Activated CD4-positive, alpha-beta T cell treated with anti-CD3 and anti-CD28 coated beads, Interleukin-2, amount 10 ng/mL, durations not matched to agents 24 days and 14 days (primary cell): ENCODE data around the gene NFATC2. TPM values are rescaled to one million over a fixed set of nuclear protein-coding genes. Genes with fewer than 3 reads are reported as not detected.
"Not testable (repeated sequence)": the region's sequence is repeated elsewhere in the genome, so short reads cannot be mapped to it uniquely, and the experiment has no call there.

Source experiments
- DNase-seq: peaks from one replicate; pipeline ENCODE4 v3.0.0; 2022
- H3K27ac Mint-ChIP-seq: one replicate; pipeline ENCODE4 v1.8.0; 2022; ENCODE audit warnings: mild to moderate bottlenecking, mixed read lengths
- H3K27me3 Mint-ChIP-seq: one replicate; pipeline ENCODE4 v1.8.0; 2022; ENCODE audit warnings: mixed read lengths
- H3K36me3 Mint-ChIP-seq: one replicate; pipeline ENCODE4 v1.8.0; 2022; ENCODE audit warnings: low read depth, mild to moderate bottlenecking, mixed read lengths
- H3K4me1 Mint-ChIP-seq: one replicate; pipeline ENCODE4 v1.8.0; 2021; ENCODE audit warnings: mixed read lengths
- H3K4me3 Mint-ChIP-seq: one replicate; pipeline ENCODE4 v1.8.0; 2022; ENCODE audit warnings: mild to moderate bottlenecking, moderate library complexity, mixed read lengths
- H3K9me3 Mint-ChIP-seq: one replicate; pipeline ENCODE4 v1.8.0; 2021; ENCODE audit warnings: mixed read lengths
- intact Hi-C: fragments of 100-400 bp; cut with micrococcal nuclease; formaldehyde crosslinking; loops from one replicate; pipeline ENCODE4 v1.15.1; 2023
- total RNA-seq: library from RNA; stranded (reverse); gene quantifications from 2 replicates; pipeline ENCODE4 v1.2.3, GENCODE V29; 2022

The NFATC2 gene
- total RNA-seq, 1 donor from 2014 or later, result 65.0 TPM

- Mint-ChIP-seq H3K4me1 (peaks cover 75% of the 10 kb centered on the region), H3K36me3 (peaks cover 81% of the 10 kb centered on the region), H3K27me3 (no peaks in the 10 kb centered on the region), H3K4me3 (no peak overlapping the region), H3K9me3 (no peaks in the 10 kb centered on the region), H3K27ac (no peak overlapping the region)
- intact Hi-C loops, result no loop called here
- no peak for DNase-seq
Measured at GRCh38 chr20:51487076-51487475, 55.4 kb downstream of the NFATC2 start.

GRCh38 chr20:51486197-51487005, 56.1 kb downstream of the NFATC2 start:
- Mint-ChIP-seq H3K4me3 (no peak overlapping the region), H3K9me3 (no peaks in the 10 kb centered on the region), H3K4me1 (peaks cover 75% of the 10 kb centered on the region), H3K27ac (no peak overlapping the region), H3K27me3 (no peaks in the 10 kb centered on the region), H3K36me3 (peaks cover 78% of the 10 kb centered on the region)
- intact Hi-C loops, result no loop called here
- no peak for DNase-seq

GRCh38 chr20:51484831-51485230, 57.7 kb downstream of the NFATC2 start:
- no peak overlapping the region for H3K4me3 Mint-ChIP-seq
- peaks cover 68% of the 10 kb centered on the region for H3K36me3 Mint-ChIP-seq
- H3K9me3 Mint-ChIP-seq, result no peaks in the 10 kb centered on the region
- no peaks in the 10 kb centered on the region for H3K27me3 Mint-ChIP-seq
- no peak overlapping the region for H3K27ac Mint-ChIP-seq
- DNase-seq, result no peak
- intact Hi-C loops, result loop anchor here (5.0 kb wide), 1 partner anchor 423 kb away; no protein-coding TSS in a partner anchor
- H3K4me1 Mint-ChIP-seq, result peaks cover 76% of the 10 kb centered on the region

- Mint-ChIP-seq H3K27me3 (no peaks in the 10 kb centered on the region), H3K4me3 (no peak overlapping the region), H3K4me1 (peaks cover 74% of the 10 kb centered on the region), H3K9me3 (no peaks in the 10 kb centered on the region), H3K36me3 (peaks cover 68% of the 10 kb centered on the region), H3K27ac (peak overlapping the region; percentile 27)
- DNase-seq, result no peak
- intact Hi-C loops, result loop anchor here (5.0 kb wide), 1 partner anchor 422 kb away; no protein-coding TSS in a partner anchor
Measured at GRCh38 chr20:51484141-51484815, 58.2 kb downstream of the NFATC2 start.

- intact Hi-C loops, result loop anchor here (5.0 kb wide), 1 partner anchor 421 kb away; no protein-coding TSS in a partner anchor
- Mint-ChIP-seq H3K9me3 (peaks cover 4% of the 10 kb centered on the region), H3K27me3 (no peaks in the 10 kb centered on the region), H3K4me1 (peaks cover 78% of the 10 kb centered on the region), H3K36me3 (peaks cover 70% of the 10 kb centered on the region), H3K4me3 (peak overlapping the region; percentile 39), H3K27ac (peak overlapping the region; percentile 76)
- no peak for DNase-seq
Measured at GRCh38 chr20:51482836-51483473, 59.6 kb downstream of the NFATC2 start.

GRCh38 chr20:51481341-51481914, 61.1 kb downstream of the NFATC2 start:
- Mint-ChIP-seq H3K27ac (peak overlapping the region; percentile 96), H3K4me3 (peak overlapping the region; percentile 82), H3K4me1 (peaks cover 82% of the 10 kb centered on the region), H3K27me3 (no peaks in the 10 kb centered on the region), H3K36me3 (peaks cover 66% of the 10 kb centered on the region), H3K9me3 (peaks cover 4% of the 10 kb centered on the region)
- DNase-seq, result peak; percentile 87
- intact Hi-C loops, result loop anchor here (2.0 to 5.0 kb wide), 2 partner anchors 113 to 419 kb away; no protein-coding TSS in a partner anchor

GRCh38 chr20:51480507-51481270, 61.8 kb downstream of the NFATC2 start:
- no peaks in the 10 kb centered on the region for H3K27me3 Mint-ChIP-seq
- intact Hi-C loops, result loop anchor here (1.0 to 5.0 kb wide), 10 partner anchors 9 to 418 kb away; no protein-coding TSS in a partner anchor
- peaks cover 64% of the 10 kb centered on the region for H3K36me3 Mint-ChIP-seq
- DNase-seq, result peak; percentile 84
- peak overlapping the region; percentile 96 for H3K27ac Mint-ChIP-seq
- peaks cover 4% of the 10 kb centered on the region for H3K9me3 Mint-ChIP-seq
- H3K4me3 Mint-ChIP-seq, result peak overlapping the region; percentile 82
- H3K4me1 Mint-ChIP-seq, result peaks cover 81% of the 10 kb centered on the region

- Mint-ChIP-seq H3K36me3 (peaks cover 72% of the 10 kb centered on the region), H3K4me1 (peaks cover 68% of the 10 kb centered on the region)
- DNase-seq, H3K27ac Mint-ChIP-seq, intact Hi-C loops, H3K27me3 Mint-ChIP-seq, H3K9me3 Mint-ChIP-seq, H3K4me3 Mint-ChIP-seq: not testable (repeated sequence)
Measured at GRCh38 chr20:51476106-51476505, 66.4 kb downstream of the NFATC2 start.

- Mint-ChIP-seq H3K36me3 (peaks cover 81% of the 10 kb centered on the region), H3K9me3 (peaks cover 3% of the 10 kb centered on the region), H3K27me3 (no peaks in the 10 kb centered on the region), H3K27ac (no peak overlapping the region), H3K4me1 (peaks cover 69% of the 10 kb centered on the region), H3K4me3 (no peak overlapping the region)
- no peak for DNase-seq
- intact Hi-C loops, result no loop called here
Measured at GRCh38 chr20:51473771-51474170, 68.7 kb downstream of the NFATC2 start.

GRCh38 chr20:51473256-51473655, 69.3 kb downstream of the NFATC2 start:
- Mint-ChIP-seq H3K27ac (peak overlapping the region; percentile 63), H3K27me3 (no peaks in the 10 kb centered on the region), H3K4me1 (peaks cover 64% of the 10 kb centered on the region), H3K4me3 (no peak overlapping the region), H3K9me3 (no peaks in the 10 kb centered on the region), H3K36me3 (peaks cover 79% of the 10 kb centered on the region)
- intact Hi-C loops, result no loop called here
- no peak for DNase-seq

- Mint-ChIP-seq H3K27ac (peak overlapping the region; percentile 82), H3K9me3 (no peaks in the 10 kb centered on the region), H3K4me3 (peak overlapping the region; percentile 63), H3K27me3 (no peaks in the 10 kb centered on the region), H3K4me1 (peaks cover 52% of the 10 kb centered on the region), H3K36me3 (peaks cover 77% of the 10 kb centered on the region)
- DNase-seq, result peak; percentile 72
- intact Hi-C loops, result loop anchor here (1.0 kb wide), 2 partner anchors 9 to 70 kb away; no protein-coding TSS in a partner anchor
Measured at GRCh38 chr20:51470907-51471411, 71.6 kb downstream of the NFATC2 start.

- intact Hi-C loops, result loop anchor here (1.0 kb wide), 1 partner anchor 71 kb away; no protein-coding TSS in a partner anchor
- Mint-ChIP-seq H3K27ac (peak overlapping the region; percentile 82), H3K9me3 (no peaks in the 10 kb centered on the region), H3K4me3 (peak overlapping the region; percentile 63), H3K36me3 (peaks cover 76% of the 10 kb centered on the region), H3K27me3 (no peaks in the 10 kb centered on the region), H3K4me1 (peaks cover 51% of the 10 kb centered on the region)
- DNase-seq, result no peak
Measured at GRCh38 chr20:51470499-51470820, 72.1 kb downstream of the NFATC2 start.
